Erythroblast (primary cell): ENCODE data around the gene ZNF672.
"Not testable (repeated sequence)": the region's sequence is repeated elsewhere in the genome, so short reads cannot be mapped to it uniquely, and the experiment has no call there.

Experiments used
- DNase-seq, 2 experiments: peaks; one replicate each; lab custom pipeline; 2025; lab: John Stamatoyannopoulos, UW
- GATA1 ChIP-seq: IDR thresholded peaks from 2 replicates; pipeline ENCODE4 v1.6.1; 2011; ENCODE audit warnings: low read depth, mild to moderate bottlenecking, control low read depth, low read length, moderate library complexity
- POLR2A ChIP-seq: IDR thresholded peaks from 2 replicates; pipeline ENCODE4 v1.6.1; 2011; ENCODE audit warnings: mild to moderate bottlenecking, low read length

ZNF672 gene

DNA sequence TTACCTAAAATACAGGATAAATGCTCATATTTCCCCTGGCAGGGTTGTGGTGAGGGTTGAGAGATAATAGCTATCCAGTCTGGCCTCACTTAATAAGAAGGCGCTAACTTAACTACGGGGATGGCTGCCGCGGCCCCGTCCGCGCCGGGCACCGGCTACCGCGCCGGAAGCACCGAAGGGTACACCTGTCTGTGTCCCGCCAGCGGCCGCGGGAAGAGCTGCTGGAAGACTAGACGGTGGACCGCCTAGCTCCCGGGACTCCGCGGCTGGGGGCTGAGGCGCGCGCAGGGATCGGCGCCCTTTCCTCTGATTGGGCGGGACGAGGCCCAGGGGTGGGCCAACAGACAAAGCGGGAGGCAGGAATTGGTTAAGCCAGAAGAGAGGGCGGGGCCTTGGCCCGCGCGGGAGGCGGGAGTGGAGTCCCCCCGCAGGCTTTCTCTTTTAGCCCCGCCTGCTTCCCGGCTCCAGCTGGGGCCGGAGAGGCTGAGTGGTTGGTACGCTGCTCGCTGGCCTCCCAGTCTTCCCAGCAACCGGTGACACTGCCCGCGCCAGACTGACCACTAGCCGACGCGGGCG lies at the start of gene ZNF672:
Gene ZNF672 (plus strand): TSS at position 444 of the 576 bp plus-strand sequence. CDS start 9,051 bp downstream, outside the sequence.
- peak; percentile 97 for DNase-seq
- TF ChIP-seq GATA1: no peak
- TF ChIP-seq POLR2A: peak; percentile 98

DNA sequence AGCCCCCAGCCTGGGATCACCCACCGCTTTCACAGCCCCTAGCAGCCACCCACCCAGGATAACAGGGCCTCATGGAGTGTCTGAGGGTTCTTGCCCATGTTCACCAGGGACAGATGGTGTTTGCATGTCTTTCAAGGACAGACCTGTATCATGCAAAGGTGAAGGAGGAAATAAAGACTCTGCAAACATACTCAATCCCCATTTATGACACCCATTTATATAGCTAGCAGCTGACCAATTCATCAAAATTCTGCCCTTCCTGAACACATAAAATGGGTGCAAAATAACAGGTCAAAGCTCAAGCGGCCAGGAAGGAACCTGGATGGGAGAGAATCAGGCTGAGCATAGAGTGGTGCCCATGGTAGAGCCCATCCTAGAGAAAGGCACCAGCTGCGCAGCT lies 49.7 kb upstream of the ZNF672 start:
- DNase-seq: no peak
- TF ChIP-seq POLR2A (no peak), GATA1 (no peak)

DNA sequence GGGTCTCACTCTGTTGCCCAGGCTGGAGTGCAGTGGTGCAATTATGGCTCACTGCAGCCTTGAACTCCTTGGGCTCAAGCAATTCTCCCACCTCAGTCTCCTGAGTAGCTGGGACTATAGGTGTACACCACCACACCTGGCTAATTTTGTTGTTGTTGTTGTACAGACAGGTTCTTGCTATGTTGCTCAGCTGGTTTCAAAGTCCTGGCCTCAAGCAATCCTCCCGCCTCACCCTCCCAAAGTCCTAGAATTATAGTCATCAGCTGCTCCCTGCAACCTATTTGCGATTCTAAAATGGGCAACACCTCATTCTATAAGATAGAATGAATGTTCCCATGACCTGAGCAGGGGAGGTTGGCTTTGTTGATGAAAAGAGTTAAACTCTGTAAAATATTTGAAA lies 48.7 kb upstream of the ZNF672 start:
- not testable (repeated sequence) for DNase-seq

DNA sequence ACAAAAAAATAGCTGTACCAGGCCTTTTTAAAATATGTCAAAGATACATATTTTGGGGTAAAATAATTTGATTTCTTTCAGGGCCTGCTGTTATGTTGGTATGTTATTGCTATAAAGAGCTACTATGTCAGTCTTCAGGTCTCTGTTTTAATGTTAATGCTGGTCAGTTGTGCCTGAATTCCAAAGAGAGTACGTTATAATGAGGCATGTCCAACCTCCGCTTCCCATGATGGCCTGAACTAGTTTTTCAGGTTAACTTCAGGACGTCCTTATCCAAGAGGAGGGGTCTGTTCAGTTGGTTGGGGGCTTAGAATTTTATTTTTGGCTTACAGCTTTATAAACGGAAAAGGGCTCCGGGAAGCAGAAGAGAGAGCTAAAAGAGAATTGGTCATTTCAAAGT lies 47.6 kb upstream of the ZNF672 start:
- no peak for TF ChIP-seq POLR2A
- no peak for TF ChIP-seq GATA1
- DNase-seq: no peak

DNA sequence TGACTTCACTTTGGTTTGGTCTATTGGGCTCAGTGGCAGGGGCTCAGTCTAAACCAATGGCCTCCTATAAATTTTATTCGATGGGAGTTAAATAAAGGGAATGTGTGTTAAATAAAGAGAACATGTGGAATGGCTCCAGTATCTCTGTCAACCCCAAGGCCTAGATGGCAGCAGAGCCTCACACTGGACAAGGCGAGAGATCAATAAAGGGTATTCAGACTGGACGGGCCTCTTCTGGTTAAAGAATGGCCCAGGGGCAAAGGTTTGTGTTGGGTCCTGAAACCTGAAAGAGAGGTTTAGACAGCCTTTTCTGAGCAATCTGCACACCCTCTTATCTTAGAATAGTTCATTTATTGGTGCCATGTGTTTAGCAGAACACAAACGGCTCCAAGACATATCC lies 47.0 kb upstream of the ZNF672 start:
- no peak for TF ChIP-seq POLR2A
- TF ChIP-seq GATA1: no peak
- DNase-seq: no peak

DNA sequence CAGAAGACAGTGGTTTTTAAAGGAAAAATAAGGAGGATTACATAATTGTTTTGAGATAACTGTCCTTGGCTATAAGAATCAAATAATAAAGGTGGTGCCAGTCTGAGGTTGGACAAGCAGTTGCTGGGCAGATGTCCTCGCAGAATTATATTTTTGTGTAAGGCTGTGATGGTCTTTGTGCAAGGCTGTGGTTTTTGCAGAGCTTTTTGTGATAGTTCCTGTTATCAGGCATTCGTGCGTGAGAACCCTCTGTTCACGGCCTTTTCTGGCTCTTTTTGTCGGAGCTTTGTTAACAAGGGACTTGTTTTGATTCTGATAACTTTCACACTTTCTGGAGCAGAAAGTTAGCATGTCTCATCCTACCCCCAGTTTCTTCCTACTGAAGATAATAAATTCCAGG lies 45.7 kb upstream of the ZNF672 start:
- no peak for TF ChIP-seq GATA1
- TF ChIP-seq POLR2A: no peak
- DNase-seq: no peak

DNA sequence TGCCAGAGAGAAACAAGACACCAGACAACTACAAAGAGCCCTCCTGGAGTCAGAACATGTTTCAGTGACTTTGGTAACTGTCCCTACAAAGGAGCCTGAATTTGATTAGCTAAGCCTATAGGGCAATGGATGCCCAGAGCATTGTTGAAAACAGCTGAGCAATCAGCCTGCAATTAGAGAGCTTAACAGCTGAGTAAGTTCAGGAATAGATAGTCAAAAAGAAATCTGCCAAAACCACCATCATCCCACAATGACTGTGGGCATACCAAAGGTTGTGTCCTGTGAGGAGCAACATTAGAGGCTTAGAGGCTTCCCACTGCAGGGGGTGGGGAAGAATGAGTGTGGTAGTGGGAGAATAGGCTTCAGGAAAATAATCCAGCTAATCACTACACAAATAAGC lies 44.4 kb upstream of the ZNF672 start:
- no peak for TF ChIP-seq POLR2A
- TF ChIP-seq GATA1: no peak
- DNase-seq: no peak

DNA sequence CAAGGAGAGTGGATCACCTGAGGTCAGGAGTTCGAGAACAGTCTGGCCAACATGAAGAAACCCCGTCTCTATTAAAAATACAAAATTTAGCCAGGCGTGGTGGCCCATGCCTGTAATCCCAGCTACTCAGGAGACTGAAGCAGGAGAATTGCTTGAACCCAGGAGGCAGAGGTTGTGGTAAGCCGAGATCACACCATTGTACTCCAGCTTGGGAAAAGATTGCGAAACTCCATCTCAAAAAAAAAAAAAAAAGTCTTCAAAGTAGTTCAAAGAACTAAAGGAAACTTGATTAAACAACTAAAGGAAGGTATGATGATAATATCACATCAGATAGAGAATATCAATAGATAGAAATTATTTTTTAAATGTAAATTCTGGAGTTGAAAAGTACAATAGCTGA lies 43.4 kb upstream of the ZNF672 start:
- not testable (repeated sequence) for DNase-seq

DNA sequence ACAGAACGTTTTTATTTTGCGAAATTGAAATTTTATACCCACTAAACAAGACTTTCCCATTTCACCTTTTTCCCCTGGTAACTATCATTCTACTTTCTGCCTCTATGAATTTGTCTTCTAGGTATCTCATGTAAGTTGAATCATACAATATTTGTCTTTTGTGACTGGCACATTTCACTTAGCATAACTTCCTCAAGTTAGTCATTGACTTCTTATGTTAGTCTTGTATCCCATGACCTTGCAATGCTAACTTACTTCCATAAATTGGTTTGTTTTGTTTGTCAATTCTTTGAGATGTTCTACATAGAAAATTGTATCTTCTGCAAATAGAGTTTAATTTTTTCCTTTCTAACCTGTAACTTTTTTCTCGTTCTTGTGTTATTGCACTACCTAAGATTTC lies 39.2 kb upstream of the ZNF672 start:
- no peak for DNase-seq
- TF ChIP-seq POLR2A (no peak), GATA1 (no peak)

DNA sequence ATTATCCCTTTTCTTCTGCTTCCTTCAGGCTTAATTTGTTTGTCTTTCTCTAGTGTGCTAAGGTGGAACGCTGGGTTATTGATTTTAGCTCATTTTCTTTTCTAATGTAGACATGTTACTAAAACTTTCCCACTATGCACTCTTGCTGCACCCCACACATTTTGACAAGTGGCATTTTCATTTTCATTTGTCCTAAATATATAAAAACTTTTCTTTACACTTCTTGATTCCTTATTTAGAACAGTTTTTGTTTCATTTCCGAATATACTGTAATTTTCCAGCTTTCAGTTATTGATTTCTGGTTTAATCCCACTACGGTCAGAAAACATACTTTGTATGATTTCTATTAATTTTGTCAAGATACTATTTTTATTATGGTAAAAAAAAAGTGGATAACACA lies 37.6 kb upstream of the ZNF672 start:
- TF ChIP-seq GATA1 (no peak), POLR2A (no peak)
- DNase-seq: no peak

DNA sequence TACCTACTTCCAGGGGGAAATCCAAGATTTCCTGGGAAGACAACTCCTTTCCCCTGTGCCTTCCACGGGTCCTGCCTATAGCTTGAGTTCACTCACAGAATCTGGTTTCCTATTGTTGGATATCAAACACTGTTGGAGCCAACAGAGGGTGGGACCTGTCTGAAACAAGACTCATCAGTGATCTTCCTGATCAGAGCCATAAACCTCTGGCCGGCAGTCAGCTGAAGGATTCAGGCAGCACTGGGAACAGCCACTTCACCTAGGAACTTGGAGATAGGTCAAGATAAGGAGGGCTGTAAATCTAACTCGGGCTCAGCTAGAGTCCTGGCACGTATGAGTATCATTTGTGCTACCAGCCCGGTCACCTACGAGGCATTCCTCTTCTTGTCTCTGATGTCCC lies 35.6 kb upstream of the ZNF672 start:
- no peak for DNase-seq
- TF ChIP-seq POLR2A (no peak), GATA1 (no peak)

DNA sequence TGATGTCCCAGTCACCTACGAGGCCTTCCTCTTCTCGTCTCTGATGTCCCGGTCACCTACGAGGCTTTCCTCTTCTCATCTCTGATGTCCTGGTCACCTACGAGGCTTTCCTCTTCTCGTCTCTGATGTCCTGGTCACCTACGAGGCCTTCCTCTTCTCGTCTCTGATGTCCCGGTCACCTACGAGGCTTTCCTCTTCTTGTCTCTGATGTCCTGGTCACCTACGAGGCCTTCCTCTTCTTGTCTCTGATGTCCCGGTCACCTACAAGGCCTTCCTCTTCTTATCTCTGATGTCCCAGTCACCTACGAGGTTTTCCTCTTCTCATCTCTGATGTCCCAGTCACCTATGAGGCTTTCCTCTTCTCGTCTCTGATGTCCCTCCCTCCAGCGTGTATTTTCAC lies 34.5 kb upstream of the ZNF672 start:
- DNase-seq: not testable (repeated sequence)

DNA sequence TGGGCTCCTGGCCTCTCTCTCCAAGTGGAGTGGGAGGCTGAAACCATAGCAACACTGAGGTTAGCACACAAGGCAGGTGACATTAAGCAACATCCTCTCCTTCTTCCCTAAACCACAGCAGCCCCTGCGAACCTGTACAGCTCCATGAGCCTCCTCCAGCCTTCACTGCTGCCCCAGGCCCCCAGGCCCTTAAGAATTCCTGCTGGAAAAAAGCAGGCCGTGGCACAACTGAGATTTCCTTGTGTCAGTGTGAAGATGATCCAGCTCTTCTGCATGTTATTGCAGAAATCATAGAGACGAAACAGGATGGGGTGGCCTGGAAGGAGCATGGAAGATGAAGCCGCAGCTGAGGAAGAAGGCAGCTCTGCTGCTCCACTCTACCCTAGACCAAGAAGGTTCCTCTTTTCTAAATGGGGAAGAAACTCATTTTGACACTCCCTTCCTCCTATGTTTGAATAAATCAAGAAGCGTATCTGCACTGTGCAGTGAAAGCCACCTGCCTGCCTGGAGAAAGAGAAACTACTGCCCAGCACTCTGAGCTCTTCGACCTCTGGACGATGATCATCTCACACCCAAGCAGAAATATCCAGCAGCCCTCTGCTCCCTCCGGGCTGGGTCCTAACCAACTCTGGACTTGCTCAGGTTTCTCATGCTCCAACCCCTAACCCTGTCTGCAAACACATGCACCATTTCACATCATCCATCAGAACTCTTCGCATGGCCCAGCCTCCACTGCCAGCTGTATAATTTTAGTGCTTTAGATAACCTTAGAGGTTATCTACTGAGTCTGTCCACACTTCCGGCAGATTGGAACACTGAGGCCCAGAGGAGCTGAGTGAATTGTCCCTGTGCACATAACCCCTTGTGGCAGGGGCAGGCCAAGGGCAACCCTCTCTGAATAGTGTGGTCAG lies 33.0 kb upstream of the ZNF672 start:
- no peak for TF ChIP-seq POLR2A
- TF ChIP-seq GATA1: no peak
- no peak for DNase-seq

DNA sequence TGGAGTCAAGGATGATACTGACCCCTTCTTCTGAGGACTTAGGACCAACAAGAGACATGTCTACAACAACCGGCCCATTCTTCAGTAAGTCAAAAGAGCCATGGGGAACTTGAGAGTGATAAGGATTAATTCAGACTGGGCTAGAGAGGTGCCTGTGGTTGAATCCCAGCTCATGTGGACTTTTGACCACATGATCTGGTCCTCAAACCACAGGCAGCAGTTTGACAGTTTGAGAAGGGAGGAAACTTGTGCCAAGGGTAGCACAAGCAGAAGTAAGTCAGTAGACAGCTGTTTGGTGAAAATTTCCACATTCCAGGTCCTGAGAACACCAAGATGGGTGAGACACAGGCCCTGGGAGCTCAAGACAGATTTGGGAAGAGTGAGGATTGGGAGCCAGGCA lies 32.1 kb upstream of the ZNF672 start:
- peak in 1 of 2 experiments; percentile 14 for DNase-seq
- TF ChIP-seq POLR2A (no peak), GATA1 (no peak)

DNA sequence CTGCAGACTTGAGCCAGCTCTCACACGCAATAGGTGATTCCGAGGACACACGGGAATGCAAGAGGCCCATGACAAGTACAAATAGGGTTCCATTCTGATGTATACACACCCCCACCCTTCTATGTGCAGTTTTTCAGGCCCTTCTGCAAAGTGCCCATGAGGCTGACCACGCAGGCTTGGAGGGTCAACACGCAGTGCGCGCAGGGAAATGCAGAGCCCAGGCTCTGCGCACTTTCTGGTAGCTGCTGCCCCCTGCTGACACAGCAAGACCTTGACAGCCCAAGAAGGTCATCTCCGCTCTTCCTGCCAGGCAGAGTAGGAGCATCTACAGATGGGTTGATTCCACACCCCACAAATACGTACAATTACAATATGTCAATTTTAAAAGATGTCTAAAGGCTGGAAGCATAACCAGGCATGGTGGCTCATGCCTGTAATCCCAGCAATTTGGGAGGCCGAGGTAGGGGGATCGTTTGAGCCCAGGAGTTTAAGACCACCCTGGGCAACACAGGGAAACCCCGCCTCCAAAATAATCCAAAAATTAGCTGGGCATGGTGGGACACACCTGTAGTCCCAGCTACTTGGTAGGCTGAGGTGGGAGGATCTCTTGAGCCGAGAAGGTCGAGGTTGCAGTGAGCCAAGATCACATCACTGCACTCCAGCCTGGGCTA lies 30.8 kb upstream of the ZNF672 start:
- TF ChIP-seq GATA1 (no peak), POLR2A (no peak)

More for the DNA sequence above, 30.8 kb upstream of the ZNF672 start:
- DNase-seq: peak; percentile 69 to 77
